Right atrium auricular region (tissue), 2 donors: ENCODE data around the gene P2RX1. TPM values are rescaled to one million over a fixed set of nuclear protein-coding genes. Genes with fewer than 3 reads are reported as not detected.
A peak's percentile ranks its signal among the peaks of the same experiment; 100 is the strongest.

Experiments used
- DNase-seq: peaks from one replicate; pipeline ENCODE4 v3.0.0-alpha.2; 2019; ENCODE audit warnings: low spot score
- H3K27ac ChIP-seq, 2 donors: fragments of 200-600 bp; sonication (generic); 1 replicate in 1 of 2; 2 replicates in 1 of 2; pipeline ENCODE4 v1.5.1; 2016 to 2019
- H3K27me3 ChIP-seq, 2 donors: fragments of 200-600 bp; sonication (generic); one replicate each; pipeline versions ENCODE4 v1.5.1 to v1.6.0; 2017 to 2019
- H3K36me3 ChIP-seq: fragments of 200-600 bp; sonication (generic); one replicate; pipeline ENCODE4 v1.5.1; 2016
- H3K4me1 ChIP-seq, 2 donors: fragments of 200-600 bp; sonication (generic); one replicate each; pipeline versions ENCODE4 v1.5.1 to v1.6.0; 2017 to 2019
- H3K4me3 ChIP-seq, 2 donors: fragments of 200-600 bp; sonication (generic); 1 replicate in 1 of 2; 2 replicates in 1 of 2; pipeline ENCODE4 v1.5.1; 2017 to 2019; ENCODE audit warnings: mild to moderate bottlenecking in 1 of 2, moderate library complexity in 1 of 2
- H3K9me3 ChIP-seq, 2 donors: fragments of 200-600 bp; sonication (generic); one replicate each; pipeline ENCODE4 v1.5.1; 2019
- total RNA-seq, 2 donors: library from RNA; depleted of rRNA; stranded (reverse); fragments of >200 nt; gene quantifications; one replicate each; pipeline ENCODE4 v1.1.0, GENCODE V29; 2016
- TF ChIP-seq, protein P1 (sequence below), 2 donors: fragments of 200-600 bp; sonication (generic); IDR thresholded peaks; one replicate each; pipeline ENCODE4 v1.5.1; 2019; ENCODE audit warnings: antibody characterized with exemption in 2 of 2

Gene P2RX1
- total RNA-seq, 2 donors from 2014 or later, result 0.85 to 2.8 TPM

DNA sequence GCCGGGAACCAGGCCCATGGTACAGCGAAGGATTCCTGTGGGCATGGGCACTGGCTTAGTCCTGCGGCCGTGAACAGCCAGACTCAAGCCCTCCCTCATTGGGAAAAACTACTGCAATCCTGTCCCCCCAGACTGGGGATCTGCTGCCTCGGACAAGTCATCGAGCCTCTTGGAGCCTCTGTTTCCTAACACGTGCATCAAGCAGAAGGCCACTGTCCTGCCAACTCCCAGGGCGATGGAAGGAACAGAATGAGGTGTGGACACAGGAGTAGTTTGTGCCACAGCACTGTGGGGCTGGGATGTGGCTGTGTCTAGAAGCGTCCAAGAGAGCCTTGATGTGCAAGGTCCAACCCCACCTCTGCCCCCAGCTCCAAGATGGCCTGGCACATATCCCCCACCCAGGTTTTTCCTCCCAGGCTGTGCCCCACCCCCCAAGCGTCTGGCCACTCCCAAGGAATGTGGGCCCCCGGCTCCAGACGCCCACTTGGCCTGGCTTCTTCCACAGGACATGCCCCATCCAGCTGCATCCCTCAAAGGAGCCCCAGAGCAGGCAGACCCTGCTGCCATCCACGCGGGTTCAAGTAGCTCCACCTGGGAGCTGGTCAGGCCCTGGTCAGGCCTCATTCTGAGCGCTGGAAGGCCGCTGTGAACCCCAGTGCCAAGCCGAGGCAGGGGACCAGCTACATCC is 26.8 kb downstream of the P2RX1 start:
- Histone ChIP-seq H3K9me3 (no peaks in the 10 kb centered on the region), H3K27ac (peak overlapping the region; percentile 74 to 85), H3K27me3 (no peaks in the 10 kb centered on the region), H3K4me3 (peak overlapping the region in 1 of 2 donors; percentile 1), H3K4me1 (peaks cover 0 to 83% of the 10 kb centered on the region in 2 donors), H3K36me3 (peaks cover 9% of the 10 kb centered on the region)
- TF ChIP-seq, protein P1, sequence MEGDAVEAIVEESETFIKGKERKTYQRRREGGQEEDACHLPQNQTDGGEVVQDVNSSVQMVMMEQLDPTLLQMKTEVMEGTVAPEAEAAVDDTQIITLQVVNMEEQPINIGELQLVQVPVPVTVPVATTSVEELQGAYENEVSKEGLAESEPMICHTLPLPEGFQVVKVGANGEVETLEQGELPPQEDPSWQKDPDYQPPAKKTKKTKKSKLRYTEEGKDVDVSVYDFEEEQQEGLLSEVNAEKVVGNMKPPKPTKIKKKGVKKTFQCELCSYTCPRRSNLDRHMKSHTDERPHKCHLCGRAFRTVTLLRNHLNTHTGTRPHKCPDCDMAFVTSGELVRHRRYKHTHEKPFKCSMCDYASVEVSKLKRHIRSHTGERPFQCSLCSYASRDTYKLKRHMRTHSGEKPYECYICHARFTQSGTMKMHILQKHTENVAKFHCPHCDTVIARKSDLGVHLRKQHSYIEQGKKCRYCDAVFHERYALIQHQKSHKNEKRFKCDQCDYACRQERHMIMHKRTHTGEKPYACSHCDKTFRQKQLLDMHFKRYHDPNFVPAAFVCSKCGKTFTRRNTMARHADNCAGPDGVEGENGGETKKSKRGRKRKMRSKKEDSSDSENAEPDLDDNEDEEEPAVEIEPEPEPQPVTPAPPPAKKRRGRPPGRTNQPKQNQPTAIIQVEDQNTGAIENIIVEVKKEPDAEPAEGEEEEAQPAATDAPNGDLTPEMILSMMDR (IDR thresholded peaks at IDR 0.05), result no peak
- no peak for DNase-seq

DNA sequence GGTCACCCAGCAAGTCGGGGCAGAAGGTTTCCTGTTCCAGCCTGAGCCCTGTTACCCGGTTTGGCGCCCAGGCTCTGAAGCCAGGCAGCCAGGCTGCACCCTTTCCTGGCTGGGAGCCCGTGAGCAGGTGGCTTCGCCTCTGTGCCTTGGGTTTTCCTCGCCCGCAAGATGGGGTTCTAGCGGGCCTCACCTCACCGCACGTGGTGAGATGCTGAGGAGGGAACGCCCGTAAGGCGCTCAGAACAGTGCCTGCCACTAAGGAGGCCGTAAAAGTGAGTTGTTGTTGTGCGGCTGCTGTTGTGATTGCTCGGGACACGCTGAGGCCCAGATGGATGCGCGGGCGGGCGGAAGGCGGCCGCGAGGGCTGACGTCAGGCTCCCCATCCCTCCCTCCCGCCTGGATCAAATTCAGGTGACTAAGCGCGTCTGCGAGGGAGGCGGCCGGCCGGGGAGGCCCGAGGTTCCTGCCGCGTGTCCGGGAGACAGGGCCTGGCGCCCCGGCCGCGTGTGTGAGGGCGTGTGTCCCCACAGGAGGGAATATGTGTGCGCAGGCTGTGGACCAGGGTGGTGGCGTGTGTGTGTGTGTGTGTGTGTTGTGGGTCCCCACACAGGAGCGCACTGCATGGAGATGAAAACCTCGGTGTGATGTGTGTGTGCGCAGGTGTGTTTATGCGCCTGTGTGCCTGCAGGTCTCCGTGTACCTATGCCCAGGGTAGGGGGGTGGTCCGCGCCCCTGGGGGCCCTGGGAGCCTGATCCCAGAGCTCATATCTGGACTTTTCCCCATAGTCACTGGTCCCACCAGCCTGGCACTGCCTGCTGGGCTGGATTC is 27.7 kb downstream of the P2RX1 start:
- peaks cover 18% of the 10 kb centered on the region for H3K36me3 ChIP-seq
- TF ChIP-seq, protein P1 (IDR thresholded peaks at IDR 0.05), result no peak
- H3K4me1 ChIP-seq, result peaks cover 0 to 74% of the 10 kb centered on the region in 2 donors
- no peaks in the 10 kb centered on the region for H3K9me3 ChIP-seq
- no peaks in the 10 kb centered on the region for H3K27me3 ChIP-seq
- DNase-seq, result peak; percentile 88
- peak overlapping the region; percentile 74 to 85 for H3K27ac ChIP-seq
- no peak overlapping the region for H3K4me3 ChIP-seq

DNA sequence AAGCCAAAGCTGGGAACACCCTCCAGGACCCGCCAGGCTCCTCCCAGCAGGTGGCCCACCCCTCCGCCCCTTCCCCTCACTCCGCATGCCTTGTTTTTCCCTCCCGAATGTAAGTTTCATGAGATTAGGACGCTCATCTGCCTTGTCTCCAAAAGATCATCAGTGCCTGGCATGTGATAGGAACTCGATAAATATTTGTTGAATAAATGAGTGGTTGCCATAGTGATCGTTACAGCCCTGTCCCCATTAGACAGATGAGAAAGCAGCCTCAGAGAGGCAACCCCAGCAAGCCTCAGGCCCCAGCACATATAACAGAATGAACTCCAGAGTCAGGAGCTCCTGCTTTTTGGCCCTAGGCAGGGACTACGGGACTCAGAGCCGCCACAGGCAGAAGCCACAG is 28.5 kb downstream of the P2RX1 start:
- DNase-seq, result no peak
- Histone ChIP-seq H3K27me3 (no peaks in the 10 kb centered on the region), H3K4me1 (peaks cover 0 to 70% of the 10 kb centered on the region in 2 donors), H3K9me3 (no peaks in the 10 kb centered on the region), H3K36me3 (peaks cover 18% of the 10 kb centered on the region), H3K4me3 (no peak overlapping the region), H3K27ac (peak overlapping the region; percentile 74 to 85)
- TF ChIP-seq, protein P1 (IDR thresholded peaks at IDR 0.05), result no peak

DNA sequence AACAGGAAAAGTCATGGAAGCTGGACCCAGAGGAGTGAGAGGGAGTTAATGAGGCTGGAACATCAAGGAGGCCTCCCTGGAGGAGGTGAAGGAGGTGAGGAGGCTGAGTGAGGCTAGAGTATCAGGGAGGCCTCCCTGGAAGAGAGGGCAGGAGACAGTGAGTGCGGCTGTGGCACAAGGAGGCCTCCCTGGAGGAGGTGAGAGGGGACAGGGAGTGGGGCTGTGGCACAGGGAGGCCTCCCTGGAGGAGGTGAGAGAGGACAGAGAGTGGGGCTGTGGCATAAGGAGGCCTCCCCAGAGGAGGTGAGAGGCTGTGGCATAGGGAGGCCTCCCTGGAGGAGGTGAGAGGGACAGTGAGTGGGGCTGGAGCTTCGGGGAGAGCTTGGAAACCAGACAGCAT is 28.9 kb downstream of the P2RX1 start:
- peaks cover 0 to 68% of the 10 kb centered on the region in 2 donors for H3K4me1 ChIP-seq
- H3K4me3 ChIP-seq, result no peak overlapping the region
- TF ChIP-seq, protein P1 (IDR thresholded peaks at IDR 0.05), result no peak
- no peaks in the 10 kb centered on the region for H3K27me3 ChIP-seq
- H3K36me3 ChIP-seq, result peaks cover 18% of the 10 kb centered on the region
- no peaks in the 10 kb centered on the region for H3K9me3 ChIP-seq
- no peak for DNase-seq
- H3K27ac ChIP-seq, result peak overlapping the region; percentile 74 to 85

DNA sequence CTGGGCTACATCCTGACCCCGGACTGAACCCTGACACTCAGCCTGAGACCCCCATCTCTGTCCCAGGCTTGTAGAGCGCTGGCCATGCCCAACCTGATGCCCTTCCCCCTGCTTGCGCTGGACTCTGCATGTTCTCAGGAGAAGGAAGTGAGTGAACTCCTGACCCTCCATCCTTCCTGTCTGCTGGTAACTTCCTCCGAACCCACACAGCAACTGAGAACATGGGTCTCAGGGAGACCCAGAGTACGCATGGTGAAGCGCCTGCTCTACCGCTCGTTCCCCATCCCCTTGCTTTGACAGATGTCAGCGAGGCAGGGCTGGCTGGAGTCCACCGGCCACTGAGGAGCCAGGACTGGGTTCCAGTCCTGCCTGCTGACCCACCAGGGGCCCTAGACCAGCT is 29.5 kb downstream of the P2RX1 start:
- no peak for DNase-seq
- peak overlapping the region; percentile 74 to 85 for H3K27ac ChIP-seq
- TF ChIP-seq, protein P1 (IDR thresholded peaks at IDR 0.05), result no peak
- no peaks in the 10 kb centered on the region for H3K9me3 ChIP-seq
- H3K4me3 ChIP-seq, result no peak overlapping the region
- peaks cover 18% of the 10 kb centered on the region for H3K36me3 ChIP-seq
- H3K27me3 ChIP-seq, result no peaks in the 10 kb centered on the region
- H3K4me1 ChIP-seq, result peaks cover 0 to 62% of the 10 kb centered on the region in 2 donors
